HL-60/S4 treated with retinoic acid at 250 ng/mL for 4 days and 3 days (cell line): ENCODE data around the gene RETREG3.

Experiments
- in situ Hi-C: fragments of 300-500 bp; cut with MboI; formaldehyde crosslinking; loops from 2 replicates; pipeline ENCODE4 v1.7.0; 2022; ENCODE audit warnings: low sequenced_read_pairs

The RETREG3 gene

DNA sequence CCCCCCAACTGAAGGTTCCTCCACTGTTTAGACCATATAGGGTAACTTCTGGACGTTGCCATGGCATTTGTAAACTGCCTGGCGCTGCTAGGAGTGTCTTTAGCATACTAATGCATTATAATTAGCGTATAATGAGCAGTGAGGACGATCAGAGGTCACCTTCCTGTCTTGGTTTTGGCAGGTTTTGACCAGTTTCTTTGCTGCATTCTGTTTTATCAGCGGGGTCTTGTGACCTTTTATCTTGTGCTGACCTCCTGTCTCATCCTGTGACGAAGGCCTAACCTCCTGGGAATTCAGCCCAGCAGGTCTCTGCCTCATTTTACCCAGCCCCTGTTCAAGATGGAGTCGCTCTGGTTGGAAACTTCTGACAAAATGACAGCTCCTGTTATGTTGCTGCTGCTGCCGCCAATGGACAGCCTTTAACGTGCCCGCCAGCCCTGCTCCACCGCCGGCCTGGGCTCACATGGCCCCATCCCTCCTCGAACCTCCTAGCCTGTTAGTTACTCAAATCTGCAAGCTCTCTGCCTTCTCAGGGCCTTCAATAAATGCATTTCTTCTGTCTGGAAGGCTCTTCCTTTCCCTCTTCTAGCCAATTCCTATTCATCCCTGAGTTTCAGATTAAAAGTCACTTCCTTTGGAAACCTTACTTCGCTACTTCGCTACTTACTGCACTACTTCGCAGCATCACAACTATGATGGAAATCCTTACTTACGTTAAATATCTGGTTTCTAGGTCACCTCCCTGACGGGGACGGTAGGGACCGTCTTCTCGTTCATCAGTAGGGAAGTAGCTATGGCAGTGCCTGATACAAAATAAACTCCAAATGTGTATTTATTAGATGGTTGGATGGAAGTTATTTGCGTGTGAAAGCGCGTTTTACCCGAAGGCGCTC is 73.8 kb downstream of the RETREG3 start:
- in situ Hi-C loops: no loop called here

- in situ Hi-C loops: no loop called here
These were observed 77.5 kb downstream of the RETREG3 start for GRCh38 chr17:42531455-42532354.

- in situ Hi-C loops: no loop called here
These were observed 78.2 kb downstream of the RETREG3 start for GRCh38 chr17:42530952-42531454.
